ENCODE results near the gene DKKL1.

Gene DKKL1

DNA sequence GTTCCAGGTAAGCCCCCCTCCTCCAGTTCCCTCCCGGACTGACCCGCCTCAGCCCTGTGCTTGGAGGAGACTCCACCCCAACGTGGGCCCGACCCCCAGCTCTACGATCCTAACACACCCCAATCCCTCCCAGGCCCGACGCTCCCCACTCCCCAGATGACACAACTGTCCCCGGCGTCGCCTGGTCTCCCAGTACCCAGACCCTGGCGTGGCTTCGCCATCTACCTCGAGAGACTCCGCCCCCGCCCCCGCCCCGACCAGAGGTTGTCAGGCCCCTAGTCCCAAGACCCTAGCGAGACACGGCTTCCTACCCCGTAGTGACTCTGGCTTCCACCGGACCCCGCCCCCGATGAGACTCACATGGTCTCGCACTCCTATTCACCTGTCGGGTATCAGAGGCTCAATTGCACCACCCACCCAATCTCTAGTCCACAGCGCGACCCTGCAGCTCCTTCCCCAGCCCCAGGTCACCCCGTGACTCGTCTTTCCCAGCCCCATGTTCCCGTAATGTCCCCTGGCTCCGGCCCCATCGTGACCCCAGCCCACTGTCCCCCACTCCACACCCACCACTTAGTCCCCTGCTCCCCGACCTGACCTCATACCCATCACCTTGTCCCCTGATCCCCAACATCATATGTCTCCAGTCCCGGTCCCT is 25.5 kb upstream of the DKKL1 start:
- no peak for DNase-seq

- no peak for DNase-seq
These were observed 24.9 kb upstream of the DKKL1 start for GRCh38 chr19:49338691-49339300.

DNA sequence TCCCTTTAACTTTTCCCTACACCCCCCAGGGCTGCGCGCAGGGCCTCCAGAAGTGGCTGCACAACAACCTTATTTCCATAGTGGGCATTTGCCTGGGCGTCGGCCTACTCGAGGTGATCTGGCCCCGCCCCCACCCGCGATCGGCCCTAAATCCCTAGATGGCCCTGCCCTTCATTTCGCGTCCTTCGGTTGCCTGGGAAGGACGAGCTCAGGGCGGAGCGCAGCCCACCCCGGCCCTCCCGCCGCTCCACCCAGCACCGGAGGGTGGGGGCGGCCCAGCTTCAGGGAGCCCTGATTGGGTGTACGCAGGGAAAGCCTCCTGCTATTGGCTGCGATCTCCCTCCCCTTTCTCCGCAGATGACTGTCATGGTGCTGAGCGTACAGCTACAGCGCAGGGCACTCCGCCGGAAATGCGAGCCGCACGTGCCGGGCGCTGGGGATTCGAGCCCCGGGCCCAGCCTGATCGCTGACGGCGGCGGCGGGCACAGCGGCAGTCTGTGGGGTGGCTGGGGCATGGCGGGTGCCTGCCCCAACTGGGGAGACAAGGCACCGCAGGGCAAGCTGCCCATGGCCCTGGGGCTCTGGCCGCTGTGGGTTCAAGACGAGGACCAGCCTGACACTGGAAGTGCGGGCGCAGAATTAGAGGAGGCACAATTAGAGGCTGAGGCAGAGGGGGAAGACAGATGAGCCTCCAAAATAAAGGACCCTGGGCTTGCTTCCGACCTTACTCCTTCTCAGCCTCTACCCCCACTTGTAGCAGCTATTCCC is 24.2 kb upstream of the DKKL1 start:
- DNase-seq, result no peak

DNA sequence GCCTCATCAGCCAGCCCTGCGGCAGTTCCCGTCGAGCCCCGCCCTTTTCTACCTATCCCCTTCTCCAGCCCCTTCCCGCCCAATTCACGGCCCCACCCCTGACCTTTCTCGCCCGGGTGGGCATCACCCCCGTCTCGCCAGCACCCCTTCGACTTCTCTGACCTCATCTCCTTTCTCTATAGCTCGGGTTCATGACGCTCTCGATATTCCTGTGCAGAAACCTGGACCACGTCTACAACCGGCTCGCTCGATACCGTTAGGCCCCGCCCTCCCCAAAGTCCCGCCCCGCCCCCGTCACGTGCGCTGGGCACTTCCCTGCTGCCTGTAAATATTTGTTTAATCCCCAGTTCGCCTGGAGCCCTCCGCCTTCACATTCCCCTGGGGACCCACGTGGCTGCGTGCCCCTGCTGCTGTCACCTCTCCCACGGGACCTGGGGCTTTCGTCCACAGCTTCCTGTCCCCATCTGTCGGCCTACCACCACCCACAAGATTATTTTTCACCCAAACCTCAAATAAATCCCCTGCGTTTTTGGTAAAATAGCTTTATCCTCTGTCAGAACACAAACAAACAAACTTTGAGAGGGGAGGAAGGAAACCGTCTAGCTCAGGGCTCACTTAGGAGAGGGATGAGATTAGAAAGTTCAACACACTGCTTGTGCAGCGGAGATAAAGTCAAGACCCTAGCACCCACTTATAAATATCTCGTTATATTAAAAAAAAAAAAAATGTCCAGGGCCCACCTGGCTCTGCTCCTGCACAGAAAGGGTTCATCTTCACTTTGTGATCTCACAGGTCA is 23.4 kb upstream of the DKKL1 start:
- no peak for DNase-seq

DNA sequence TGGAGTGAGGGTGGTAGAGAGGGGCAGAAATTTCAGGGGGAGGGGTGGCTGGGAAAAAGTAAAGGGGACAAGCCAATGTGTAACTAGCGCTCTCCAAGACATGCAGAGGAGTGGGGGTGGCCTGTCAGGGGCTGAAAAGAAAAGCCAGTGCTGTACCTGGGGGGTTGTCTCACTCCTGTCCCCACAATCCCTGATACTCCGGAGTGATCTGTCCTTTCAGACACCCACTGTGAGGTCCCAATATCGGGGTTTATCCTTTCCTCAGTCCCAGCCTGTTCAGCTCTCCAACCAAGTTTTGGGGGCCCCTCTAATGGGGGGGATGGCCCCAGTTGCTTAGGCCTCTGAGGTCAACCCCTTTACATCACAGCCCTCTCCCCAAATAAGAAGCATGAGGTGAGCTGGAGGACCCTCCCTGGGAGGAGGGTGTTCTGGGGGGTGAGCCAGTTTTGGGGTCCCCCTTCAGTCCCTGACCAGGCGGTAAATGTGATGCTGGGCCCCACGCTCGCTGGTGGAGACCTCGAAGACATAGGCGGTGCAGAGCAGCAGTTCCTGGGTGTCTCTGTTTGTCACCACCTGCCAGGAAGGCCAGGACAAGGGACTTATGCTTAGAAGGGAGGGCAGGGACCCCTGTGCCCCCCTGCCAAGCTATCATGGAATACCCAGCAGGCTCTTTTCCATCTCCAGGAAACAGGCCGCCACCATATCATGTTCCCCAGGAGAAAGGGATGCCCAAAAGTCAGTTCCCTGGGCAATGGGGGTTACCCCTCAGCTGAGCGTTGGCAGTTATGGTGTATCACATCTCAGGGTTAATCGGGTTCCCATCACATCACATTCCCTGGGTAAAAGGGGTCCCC is 22.6 kb upstream of the DKKL1 start:
- no peak for DNase-seq

GRCh38 chr19:49342291-49342721 is 21.4 kb upstream of the DKKL1 start:
- DNase-seq, result no peak

DNA sequence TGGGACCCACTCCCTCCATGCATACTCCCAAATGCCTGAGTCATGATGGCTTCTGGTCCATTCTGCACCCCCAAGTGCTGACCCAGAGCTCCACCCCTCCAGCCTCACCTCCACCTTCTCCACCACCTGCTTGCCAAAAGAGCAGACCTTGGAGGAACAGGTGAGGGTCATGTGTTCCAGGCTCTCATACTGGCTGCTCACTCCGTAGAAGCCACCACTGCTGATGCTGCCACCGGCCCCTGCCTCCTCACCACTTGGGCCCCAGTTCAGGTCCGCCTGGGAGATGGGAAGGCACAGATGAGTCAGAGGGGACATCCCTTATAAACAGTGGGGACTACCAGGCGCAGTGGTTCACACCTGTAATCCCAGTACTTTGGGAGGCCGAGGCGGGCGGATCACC is 20.6 kb upstream of the DKKL1 start:
- DNase-seq, result no peak

GRCh38 chr19:49344505-49345423 is 18.9 kb upstream of the DKKL1 start:
- no peak for DNase-seq

- DNase-seq, result no peak
These were observed 16.5 kb upstream of the DKKL1 start for GRCh38 chr19:49347191-49347590.

- DNase-seq, result no peak
These were observed 15.8 kb upstream of the DKKL1 start for GRCh38 chr19:49347835-49348234.

- DNase-seq, result no peak
These were observed 15.1 kb upstream of the DKKL1 start for GRCh38 chr19:49348305-49349189.

- no peak for DNase-seq
These were observed 14.1 kb upstream of the DKKL1 start for GRCh38 chr19:49349567-49349966.

DNA sequence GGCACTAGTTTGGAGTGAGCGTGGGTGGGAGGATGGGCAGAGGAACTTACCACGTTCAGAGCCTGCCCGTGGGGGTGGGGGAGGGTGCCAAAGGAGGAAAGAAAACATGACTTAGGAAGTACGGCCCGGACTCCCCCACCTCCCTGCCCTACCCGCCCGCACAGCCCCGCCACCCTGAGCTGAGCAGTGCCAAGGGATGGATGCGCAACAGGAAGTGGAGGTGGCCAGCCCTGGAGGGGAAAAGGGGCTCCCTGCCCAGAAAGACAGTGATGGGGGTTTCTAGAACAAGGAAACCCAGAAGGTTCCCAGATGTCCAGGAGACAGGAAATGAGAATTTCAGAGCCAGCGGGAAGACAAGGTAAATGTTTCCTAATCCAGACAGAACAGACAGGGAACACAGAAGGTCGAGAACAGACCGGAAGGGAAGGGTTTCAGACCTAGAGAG is 7.7 kb upstream of the DKKL1 start:
- no peak for DNase-seq

- no peak for DNase-seq
These were observed 7.3 kb upstream of the DKKL1 start for GRCh38 chr19:49356382-49356781.

- no peak for DNase-seq
These were observed 6.5 kb upstream of the DKKL1 start for GRCh38 chr19:49357186-49357585.

DNA sequence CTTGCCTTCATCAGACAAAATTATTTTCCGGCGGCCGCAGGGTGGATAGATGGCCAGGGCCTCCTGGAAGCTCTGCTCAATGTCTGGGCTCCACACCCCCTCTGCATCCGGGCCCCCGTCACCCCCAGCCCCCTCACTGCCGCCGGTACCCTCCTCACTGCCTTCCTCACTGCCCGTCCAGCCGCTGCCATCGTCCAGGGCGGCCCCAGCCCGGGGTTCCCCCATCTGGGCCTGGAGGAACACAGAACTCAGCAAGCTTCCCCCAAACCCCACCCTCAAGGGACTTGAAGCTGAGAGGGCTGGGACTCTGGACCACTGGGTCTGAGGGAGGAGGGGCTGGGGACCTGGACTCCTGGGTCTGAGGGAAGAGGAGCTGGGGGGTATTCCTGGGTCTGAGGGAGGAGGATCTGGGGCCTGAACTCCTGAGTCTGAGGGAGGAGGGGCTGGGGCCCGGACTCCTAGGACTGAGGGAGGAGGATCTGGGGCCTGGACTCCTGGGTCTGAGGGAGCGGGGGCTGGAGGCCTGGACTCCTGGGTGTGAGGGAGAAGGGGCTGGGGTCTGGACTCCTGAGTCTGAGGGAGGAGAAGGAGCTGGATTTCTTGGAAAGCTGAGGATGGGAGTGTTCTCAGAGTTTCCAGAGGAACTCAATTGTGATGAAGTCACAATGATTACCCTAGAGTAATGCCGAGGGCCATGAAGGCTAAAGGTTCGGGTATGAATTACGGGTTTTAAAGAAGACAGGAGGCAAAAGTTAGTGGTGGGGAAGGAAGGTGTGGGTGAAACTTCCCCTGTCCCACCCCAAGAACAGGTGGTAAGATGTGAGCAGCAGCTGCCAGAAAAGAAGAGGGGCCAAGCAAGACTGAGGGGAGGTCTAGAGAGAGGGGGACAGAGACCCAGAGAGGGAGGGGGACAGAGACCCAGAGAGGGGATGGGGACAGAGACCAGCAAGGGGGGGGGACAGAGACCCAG is 3.5 kb upstream of the DKKL1 start:
- no peak for DNase-seq

DNA sequence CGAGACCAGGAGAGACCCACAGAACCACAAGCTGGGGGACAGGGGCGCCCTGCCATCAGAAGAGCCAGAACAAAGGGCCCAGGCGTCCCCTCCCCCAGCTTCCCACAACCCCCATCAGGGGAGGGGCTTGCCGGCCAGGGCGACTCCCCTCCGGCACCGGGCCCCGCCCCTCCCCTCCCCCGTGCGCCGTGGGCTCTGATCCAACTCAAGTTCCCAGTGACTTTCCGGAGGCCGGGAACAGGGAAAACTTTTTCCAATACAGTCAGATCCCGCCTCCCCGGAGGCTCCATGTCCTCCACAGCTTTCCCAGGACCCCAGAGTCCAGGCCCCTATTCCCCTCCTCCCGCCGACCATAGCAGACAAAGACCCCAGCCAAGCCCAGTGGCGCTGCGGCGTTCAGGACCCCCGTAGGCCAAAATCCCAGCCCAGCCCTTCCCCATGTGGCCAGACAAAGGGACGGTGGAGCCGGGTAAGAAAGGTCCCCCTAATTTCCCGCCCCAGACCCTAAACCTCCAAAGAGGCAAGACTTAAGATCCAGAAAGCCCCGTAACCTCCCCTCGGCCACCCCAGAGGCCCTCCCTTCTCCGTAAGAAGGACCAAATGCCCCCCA is 2.1 kb upstream of the DKKL1 start:
- DNase-seq, result no peak

Data from T-helper 1 cell (primary cell).